Erythroblast (primary cell): ENCODE measurements around the gene USHBP1.
A peak's percentile ranks its signal among the peaks of the same experiment; 100 is the strongest.

Source experiments
- DNase-seq, 2 experiments: peaks; one replicate each; lab custom pipeline; 2025; lab: John Stamatoyannopoulos, UW
- GATA1 ChIP-seq: IDR thresholded peaks from 2 replicates; pipeline ENCODE4 v1.6.1; 2011; ENCODE audit warnings: low read depth, mild to moderate bottlenecking, control low read depth, low read length, moderate library complexity
- POLR2A ChIP-seq: IDR thresholded peaks from 2 replicates; pipeline ENCODE4 v1.6.1; 2011; ENCODE audit warnings: mild to moderate bottlenecking, low read length

USHBP1 gene

DNA sequence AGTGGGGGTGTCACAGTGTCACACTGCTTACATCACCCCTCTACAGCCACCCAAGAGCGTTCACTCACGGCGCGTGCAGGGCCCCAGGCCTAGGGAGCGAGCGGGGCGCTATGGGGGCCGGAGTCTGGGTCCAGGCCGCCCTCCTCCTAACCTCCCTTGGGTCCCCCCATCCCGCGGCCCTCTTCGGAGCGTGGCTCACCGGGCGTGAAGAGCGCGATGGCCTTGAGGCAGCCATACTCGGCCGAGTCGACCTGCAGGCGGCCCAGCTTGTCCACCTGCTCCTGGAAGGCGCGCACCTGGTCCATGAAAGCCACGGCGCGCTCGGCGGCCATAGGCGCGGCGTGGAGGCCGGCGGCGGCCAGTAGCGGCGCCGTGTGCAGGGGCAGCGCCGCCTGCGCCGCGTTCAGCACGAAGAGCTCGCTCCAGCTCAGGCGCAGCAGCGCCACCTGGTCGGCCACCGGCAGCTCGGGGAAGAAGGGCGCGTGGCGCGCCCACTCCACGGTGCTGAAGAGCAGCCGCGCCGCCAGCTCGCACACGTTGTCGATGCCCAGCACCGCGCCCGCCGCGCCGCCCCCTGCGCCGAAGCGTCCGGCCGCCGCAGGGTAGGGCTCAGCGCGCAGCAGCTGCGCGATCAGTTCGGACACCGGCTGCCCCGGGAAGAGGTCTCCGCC is 29.1 kb downstream of the USHBP1 start:
- peak; percentile 84 to 90 for DNase-seq

GRCh38 chr19:17234911-17235299 is 29.6 kb downstream of the USHBP1 start:
- TF ChIP-seq POLR2A (peak; percentile 43), GATA1 (no peak)
- peak; percentile 73 to 83 for DNase-seq

More for the DNA sequence above, 29.1 kb downstream of the USHBP1 start:
- no peak for TF ChIP-seq POLR2A
- no peak for TF ChIP-seq GATA1

- TF ChIP-seq GATA1 (no peak), POLR2A (no peak)
- DNase-seq: no peak
These were observed 32.3 kb downstream of the USHBP1 start for GRCh38 chr19:17232258-17232657.

DNA sequence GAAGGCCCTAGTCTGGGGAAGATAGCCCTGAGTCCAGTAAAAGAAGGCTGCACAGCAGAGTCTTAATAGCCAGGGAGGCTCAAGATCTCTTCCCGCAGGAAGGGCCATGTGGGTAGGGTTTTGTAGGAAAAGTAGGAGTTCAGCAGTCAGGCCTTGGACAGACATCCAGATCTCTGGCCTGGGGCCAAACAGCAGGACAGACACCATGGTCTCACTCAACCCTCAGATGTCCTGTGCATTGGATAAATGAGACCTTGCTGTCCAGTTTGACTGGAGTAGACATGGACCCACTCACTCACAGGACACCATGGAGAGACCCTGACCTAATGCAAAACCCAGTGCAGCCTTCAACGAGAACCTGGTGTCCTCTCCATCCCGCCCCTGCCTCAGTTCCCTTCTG is 34.7 kb downstream of the USHBP1 start:
- DNase-seq: no peak
- TF ChIP-seq GATA1: no peak
- no peak for TF ChIP-seq POLR2A

- no peak for DNase-seq
- TF ChIP-seq POLR2A (no peak), GATA1 (no peak)
These were observed 36.7 kb downstream of the USHBP1 start for GRCh38 chr19:17227798-17228367.

- DNase-seq: peak; percentile 99
- TF ChIP-seq POLR2A: peak; percentile 71
- TF ChIP-seq GATA1: no peak
These were observed 38.3 kb downstream of the USHBP1 start, which contains the start of gene OCEL1 for GRCh38 chr19:17226002-17226933. OCEL1 (plus strand) TSS chr19:17226226; CDS start chr19:17226248, 22 bp downstream.

GRCh38 chr19:17225053-17225452 is 39.5 kb downstream of the USHBP1 start:
- TF ChIP-seq POLR2A: no peak
- no peak for TF ChIP-seq GATA1
- no peak for DNase-seq

DNA sequence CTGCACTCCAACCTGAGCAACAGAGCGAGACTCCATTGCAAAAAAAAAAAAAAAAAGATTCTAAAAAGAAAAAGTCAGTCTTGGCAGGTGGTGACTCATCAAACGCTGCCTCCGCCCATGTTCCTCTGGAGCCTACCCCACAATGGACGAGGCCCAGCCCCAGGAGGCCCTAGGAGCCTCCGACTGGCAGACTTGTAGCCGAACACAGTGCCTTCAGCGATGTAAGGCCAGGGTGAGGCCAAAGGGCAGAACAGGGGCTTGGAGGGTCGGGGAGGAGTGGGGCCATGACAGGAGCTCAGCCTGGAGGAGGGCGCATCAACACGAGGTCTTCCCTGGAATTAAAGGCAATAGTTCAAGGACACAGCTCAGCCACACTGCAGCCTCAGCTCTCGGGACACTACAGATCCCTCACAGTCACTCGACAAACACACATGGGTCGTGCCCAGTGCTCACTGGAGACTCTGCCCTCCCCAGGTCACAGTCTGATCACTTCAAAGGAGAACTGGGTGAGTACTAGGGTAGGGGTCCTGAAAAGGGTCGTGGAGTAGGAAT is 44.3 kb downstream of the USHBP1 start:
- DNase-seq: peak; percentile 72 to 85
- TF ChIP-seq POLR2A (peak; percentile 62), GATA1 (no peak)

- DNase-seq: no peak
- no peak for TF ChIP-seq POLR2A
- TF ChIP-seq GATA1: no peak
These were observed 45.3 kb downstream of the USHBP1 start for GRCh38 chr19:17219286-17219685.

DNA sequence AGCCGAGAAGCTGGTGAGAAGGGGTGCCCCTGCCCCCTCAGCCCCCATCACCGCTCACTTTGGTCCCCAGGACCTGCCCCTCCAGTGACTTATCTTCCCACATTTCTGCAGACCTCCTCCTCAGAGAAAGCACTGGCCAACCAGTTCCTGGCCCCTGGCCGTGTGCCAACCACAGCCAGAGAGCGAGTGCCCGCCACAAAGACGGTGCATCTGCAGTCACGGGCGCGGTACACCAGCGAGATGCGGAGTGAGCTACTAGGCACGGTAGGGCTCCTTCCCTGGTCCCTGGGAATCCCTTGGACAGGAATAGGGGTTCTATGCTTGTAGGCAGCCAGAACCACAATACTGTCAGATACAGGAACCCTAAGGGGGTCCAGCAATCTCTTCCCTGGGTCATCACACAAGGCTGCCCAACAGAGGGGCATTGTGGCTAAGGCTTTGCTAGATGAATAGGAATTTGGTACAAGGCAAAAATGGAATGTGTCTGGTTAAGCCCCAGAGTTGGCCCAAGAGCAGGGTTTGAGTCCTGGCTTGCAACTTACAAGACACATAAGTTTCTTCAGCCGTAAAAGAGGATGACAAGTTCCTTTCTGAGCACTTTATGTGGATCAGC is 48.4 kb downstream of the USHBP1 start:
- no peak for TF ChIP-seq POLR2A
- TF ChIP-seq GATA1: no peak
- no peak for DNase-seq

GRCh38 chr19:17215127-17215971 is 49.2 kb downstream of the USHBP1 start, which contains the start of gene USE1:
USE1 (plus strand) TSS chr19:17215357; CDS start chr19:17215406, 49 bp downstream.
- peak; percentile 91 for TF ChIP-seq POLR2A
- TF ChIP-seq GATA1: no peak
- peak; percentile 95 for DNase-seq

DNA sequence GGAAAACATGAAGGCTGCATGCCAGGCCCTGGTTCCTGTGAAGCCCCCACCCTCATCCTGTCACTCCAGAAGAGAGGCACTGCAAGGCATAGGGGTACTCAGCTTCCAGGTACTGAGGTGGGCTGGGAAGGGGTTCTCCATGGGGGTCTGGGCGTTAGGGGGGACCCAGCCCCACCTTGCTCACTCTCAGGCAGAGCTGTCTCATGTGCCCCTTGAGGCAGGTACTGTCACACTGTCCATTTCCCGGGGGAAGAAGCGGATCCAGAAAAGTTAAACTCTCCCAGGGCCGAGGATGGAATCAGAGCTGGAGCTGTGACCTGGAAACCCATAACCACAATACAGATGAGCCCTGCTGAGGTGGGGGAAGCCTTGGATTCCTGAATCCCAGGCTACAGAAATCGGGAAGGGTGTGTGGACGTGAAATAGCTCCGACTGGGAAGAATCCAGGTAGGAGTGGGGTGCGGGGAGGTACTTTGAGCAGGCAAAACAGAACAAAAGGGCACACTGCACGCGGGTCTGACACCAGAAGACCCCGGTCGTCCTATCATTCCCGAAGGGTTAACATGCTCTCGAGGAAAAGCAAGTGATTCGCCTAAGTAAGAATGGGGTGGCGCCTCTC is 49.9 kb downstream of the USHBP1 start:
- TF ChIP-seq GATA1 (no peak), POLR2A (no peak)
- no peak for DNase-seq
